C4-2B (cell line): ENCODE results near the gene P4HA1.

Source experiments
- ZFX ChIP-seq: fragments of 450-650 bp; IDR thresholded peaks from 2 replicates; pipeline ENCODE4 v1.6.1; 2017
- TF ChIP-seq, protein P1 (sequence below): fragments of 450-650 bp; conservative IDR thresholded peaks from 2 replicates; pipeline ENCODE4 v1.5.1; 2017; ENCODE audit warnings: mild to moderate bottlenecking

- TF ChIP-seq, protein P1, sequence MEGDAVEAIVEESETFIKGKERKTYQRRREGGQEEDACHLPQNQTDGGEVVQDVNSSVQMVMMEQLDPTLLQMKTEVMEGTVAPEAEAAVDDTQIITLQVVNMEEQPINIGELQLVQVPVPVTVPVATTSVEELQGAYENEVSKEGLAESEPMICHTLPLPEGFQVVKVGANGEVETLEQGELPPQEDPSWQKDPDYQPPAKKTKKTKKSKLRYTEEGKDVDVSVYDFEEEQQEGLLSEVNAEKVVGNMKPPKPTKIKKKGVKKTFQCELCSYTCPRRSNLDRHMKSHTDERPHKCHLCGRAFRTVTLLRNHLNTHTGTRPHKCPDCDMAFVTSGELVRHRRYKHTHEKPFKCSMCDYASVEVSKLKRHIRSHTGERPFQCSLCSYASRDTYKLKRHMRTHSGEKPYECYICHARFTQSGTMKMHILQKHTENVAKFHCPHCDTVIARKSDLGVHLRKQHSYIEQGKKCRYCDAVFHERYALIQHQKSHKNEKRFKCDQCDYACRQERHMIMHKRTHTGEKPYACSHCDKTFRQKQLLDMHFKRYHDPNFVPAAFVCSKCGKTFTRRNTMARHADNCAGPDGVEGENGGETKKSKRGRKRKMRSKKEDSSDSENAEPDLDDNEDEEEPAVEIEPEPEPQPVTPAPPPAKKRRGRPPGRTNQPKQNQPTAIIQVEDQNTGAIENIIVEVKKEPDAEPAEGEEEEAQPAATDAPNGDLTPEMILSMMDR, result no peak
- no peak for TF ChIP-seq ZFX
Observed at GRCh38 chr10:73086816-73087215, 9.8 kb downstream of the P4HA1 start.
